Nephron (organoid): ENCODE results near the gene PTCH1.

Experiments used
- H3K27ac Mint-ChIP-seq, 3 experiments: 2 replicates each; pipeline ENCODE4 v1.8.0; 2020; ENCODE audit warnings: mixed read lengths in 3 of 3, mild to moderate bottlenecking in 2 of 3, moderate library complexity in 1 of 3
- H3K27me3 Mint-ChIP-seq: 2 replicates; pipeline ENCODE4 v1.8.0; 2021; ENCODE audit warnings: low read depth, mild to moderate bottlenecking, moderate library complexity, mixed read lengths
- H3K36me3 Mint-ChIP-seq: 2 replicates; pipeline ENCODE4 v1.8.0; 2020; ENCODE audit warnings: low read depth, mixed read lengths
- H3K4me1 Mint-ChIP-seq: 2 replicates; pipeline ENCODE4 v1.8.0; 2020; ENCODE audit warnings: mixed read lengths
- H3K4me3 Mint-ChIP-seq, 3 experiments: 2 replicates each; pipeline ENCODE4 v1.8.0; 2020; ENCODE audit warnings: mild to moderate bottlenecking in 3 of 3, mixed read lengths in 3 of 3, moderate library complexity in 2 of 3
- H3K9me3 Mint-ChIP-seq: 2 replicates; pipeline ENCODE4 v1.8.0; 2020; ENCODE audit warnings: mixed read lengths
- TF ChIP-seq, protein P1 (sequence below), 3 experiments: fragments of 200-600 bp; sonication (generic); IDR thresholded peaks; one replicate each; pipeline ENCODE4 v1.5.0; 2021; ENCODE audit warnings: antibody characterized with exemption in 3 of 3; ENCODE audit not compliant: unreplicated experiment in 3 of 3

PTCH1 gene

DNA sequence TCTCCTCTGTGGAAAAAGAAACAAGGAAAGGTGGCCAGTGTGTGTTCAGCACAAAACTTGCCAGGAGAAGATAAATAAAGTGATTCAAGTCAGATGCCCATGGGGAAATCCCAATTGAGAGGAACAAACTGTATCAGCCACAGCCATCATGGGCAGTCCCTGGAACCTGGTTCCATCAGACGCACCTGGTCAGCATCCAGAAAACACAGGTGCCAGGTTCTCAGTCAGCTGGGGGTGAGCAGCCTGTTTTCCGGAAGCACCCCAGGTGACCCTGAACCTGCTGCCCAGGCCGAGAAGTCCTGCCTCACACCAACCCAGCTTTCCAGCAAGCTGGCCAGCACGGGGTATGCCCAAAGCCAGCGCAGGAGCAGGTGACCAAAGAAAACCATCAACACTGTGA lies 30.5 kb downstream of the PTCH1 start:
- Mint-ChIP-seq H3K27me3 (no peaks in the 10 kb centered on the region), H3K4me3 (no peak overlapping the region), H3K27ac (no peak overlapping the region), H3K36me3 (peaks cover 18% of the 10 kb centered on the region), H3K4me1 (peaks cover 11% of the 10 kb centered on the region), H3K9me3 (no peaks in the 10 kb centered on the region)
- TF ChIP-seq, protein P1, sequence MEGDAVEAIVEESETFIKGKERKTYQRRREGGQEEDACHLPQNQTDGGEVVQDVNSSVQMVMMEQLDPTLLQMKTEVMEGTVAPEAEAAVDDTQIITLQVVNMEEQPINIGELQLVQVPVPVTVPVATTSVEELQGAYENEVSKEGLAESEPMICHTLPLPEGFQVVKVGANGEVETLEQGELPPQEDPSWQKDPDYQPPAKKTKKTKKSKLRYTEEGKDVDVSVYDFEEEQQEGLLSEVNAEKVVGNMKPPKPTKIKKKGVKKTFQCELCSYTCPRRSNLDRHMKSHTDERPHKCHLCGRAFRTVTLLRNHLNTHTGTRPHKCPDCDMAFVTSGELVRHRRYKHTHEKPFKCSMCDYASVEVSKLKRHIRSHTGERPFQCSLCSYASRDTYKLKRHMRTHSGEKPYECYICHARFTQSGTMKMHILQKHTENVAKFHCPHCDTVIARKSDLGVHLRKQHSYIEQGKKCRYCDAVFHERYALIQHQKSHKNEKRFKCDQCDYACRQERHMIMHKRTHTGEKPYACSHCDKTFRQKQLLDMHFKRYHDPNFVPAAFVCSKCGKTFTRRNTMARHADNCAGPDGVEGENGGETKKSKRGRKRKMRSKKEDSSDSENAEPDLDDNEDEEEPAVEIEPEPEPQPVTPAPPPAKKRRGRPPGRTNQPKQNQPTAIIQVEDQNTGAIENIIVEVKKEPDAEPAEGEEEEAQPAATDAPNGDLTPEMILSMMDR (IDR thresholded peaks at IDR 0.05; ENCODE audit: unreplicated experiment in 3 of 3): no peak

DNA sequence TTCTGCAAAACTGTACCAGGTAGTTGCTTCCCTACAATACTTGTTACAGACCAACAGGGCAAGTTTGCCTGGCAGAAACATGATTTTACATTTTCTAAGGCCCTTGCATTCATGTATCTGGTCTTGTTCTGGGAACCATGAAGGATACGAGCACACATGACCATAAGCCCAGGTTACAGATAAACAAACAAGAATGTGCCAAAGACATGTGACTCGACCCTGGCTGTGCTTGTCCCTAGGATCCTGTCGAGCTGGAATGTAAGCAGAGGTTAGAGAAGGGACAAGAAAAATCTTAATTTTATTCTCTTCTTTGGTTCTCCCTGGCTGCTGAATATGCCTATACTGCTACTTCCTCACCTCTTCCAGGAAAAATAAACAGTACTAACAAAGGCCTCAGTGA lies 32.5 kb downstream of the PTCH1 start:
- no peak overlapping the region for H3K4me3 Mint-ChIP-seq
- H3K27ac Mint-ChIP-seq: no peak overlapping the region

DNA sequence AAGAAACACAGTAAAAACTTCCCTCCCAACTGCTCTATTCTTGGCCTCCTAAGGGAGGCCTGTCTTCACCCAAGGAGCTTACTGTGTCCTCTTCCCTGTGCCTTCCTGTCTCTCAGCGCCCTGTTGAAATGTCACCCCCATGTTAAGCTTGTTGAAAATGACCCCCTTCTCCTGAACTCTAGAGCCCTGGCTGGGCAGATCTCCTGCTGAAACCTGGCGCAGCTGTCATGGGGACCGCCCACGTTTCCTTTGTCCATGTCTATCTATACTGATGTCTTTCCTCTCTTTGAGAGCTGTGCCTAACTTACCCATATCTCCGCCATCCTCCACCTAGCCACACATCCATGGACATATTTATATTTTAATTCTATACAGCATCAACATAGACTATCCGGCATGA lies 33.3 kb downstream of the PTCH1 start:
- H3K27ac Mint-ChIP-seq: no peak overlapping the region
- no peaks in the 10 kb centered on the region for H3K27me3 Mint-ChIP-seq
- peaks cover 12% of the 10 kb centered on the region for H3K4me1 Mint-ChIP-seq
- H3K4me3 Mint-ChIP-seq: no peak overlapping the region
- TF ChIP-seq, protein P1 (IDR thresholded peaks at IDR 0.05; ENCODE audit: unreplicated experiment in 3 of 3): no peak
- H3K36me3 Mint-ChIP-seq: peaks cover 44% of the 10 kb centered on the region
- no peaks in the 10 kb centered on the region for H3K9me3 Mint-ChIP-seq

More for the DNA sequence above, 32.5 kb downstream of the PTCH1 start:
- Mint-ChIP-seq H3K36me3 (peaks cover 36% of the 10 kb centered on the region), H3K9me3 (no peaks in the 10 kb centered on the region), H3K4me1 (peaks cover 15% of the 10 kb centered on the region), H3K27me3 (no peaks in the 10 kb centered on the region)
- TF ChIP-seq, protein P1 (IDR thresholded peaks at IDR 0.05; ENCODE audit: unreplicated experiment in 3 of 3): no peak

DNA sequence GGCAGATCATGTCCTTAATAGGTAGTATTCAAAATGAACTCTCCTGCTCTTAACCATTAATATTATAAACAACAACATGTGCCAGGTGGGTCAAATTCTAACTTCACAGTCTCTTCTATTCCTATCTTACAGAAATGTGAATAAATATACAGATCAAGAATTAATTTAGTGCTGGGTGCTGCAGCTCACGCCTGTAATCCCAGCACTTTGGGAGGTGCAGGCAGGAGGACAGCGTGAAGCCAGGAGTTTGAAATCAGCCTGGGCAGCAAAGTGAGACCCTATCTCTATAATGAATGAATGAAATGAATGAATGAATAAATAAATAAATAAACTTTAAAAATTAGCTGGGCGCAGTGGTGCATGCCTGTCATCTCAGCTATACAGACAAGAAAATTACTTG lies 34.1 kb downstream of the PTCH1 start:
- peaks cover 52% of the 10 kb centered on the region for H3K36me3 Mint-ChIP-seq

DNA sequence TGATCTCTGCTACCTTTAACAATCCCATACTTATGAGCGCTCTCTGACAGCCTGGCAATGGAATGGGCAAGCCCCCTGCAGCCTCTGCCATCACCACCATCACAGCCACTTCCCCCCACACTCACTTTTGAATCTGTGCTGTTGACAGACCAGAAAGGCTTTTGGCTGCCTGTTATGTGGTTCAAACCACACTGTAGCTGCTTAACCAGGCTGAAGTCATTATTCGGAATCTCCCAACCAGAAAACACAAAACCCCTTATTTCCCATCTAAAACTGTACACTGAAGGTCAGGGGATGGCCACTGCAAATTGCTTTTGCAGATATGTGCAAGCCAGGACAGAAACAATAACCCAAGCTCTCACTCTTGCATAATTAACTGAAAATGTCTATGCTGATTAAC lies 35.8 kb downstream of the PTCH1 start:
- Mint-ChIP-seq H3K4me3 (no peak overlapping the region), H3K9me3 (no peaks in the 10 kb centered on the region), H3K27ac (peak overlapping the region in 1 of 3 experiments; percentile 3), H3K27me3 (no peaks in the 10 kb centered on the region), H3K4me1 (peaks cover 12% of the 10 kb centered on the region), H3K36me3 (peaks cover 67% of the 10 kb centered on the region)
- TF ChIP-seq, protein P1 (IDR thresholded peaks at IDR 0.05; ENCODE audit: unreplicated experiment in 3 of 3): no peak

More for the DNA sequence above, 34.1 kb downstream of the PTCH1 start:
- TF ChIP-seq, protein P1 (IDR thresholded peaks at IDR 0.05; ENCODE audit: unreplicated experiment in 3 of 3): no peak
- peaks cover 12% of the 10 kb centered on the region for H3K4me1 Mint-ChIP-seq
- no peaks in the 10 kb centered on the region for H3K27me3 Mint-ChIP-seq
- no peak overlapping the region for H3K27ac Mint-ChIP-seq
- H3K4me3 Mint-ChIP-seq: no peak overlapping the region
- no peaks in the 10 kb centered on the region for H3K9me3 Mint-ChIP-seq

- no peak overlapping the region for H3K4me3 Mint-ChIP-seq
- H3K9me3 Mint-ChIP-seq: no peaks in the 10 kb centered on the region
- TF ChIP-seq, protein P1 (IDR thresholded peaks at IDR 0.05; ENCODE audit: unreplicated experiment in 3 of 3): no peak
- H3K27ac Mint-ChIP-seq: peak overlapping the region in 1 of 3 experiments; percentile 57
- no peaks in the 10 kb centered on the region for H3K27me3 Mint-ChIP-seq
- peaks cover 73% of the 10 kb centered on the region for H3K36me3 Mint-ChIP-seq
- H3K4me1 Mint-ChIP-seq: peaks cover 12% of the 10 kb centered on the region
Measured at GRCh38 chr9:95480346-95480745, 36.4 kb downstream of the PTCH1 start.
